Activated CD4-positive, alpha-beta T cell treated with anti-CD3 and anti-CD28 coated beads for 4 hours (primary cell): ENCODE measurements around the gene KCNN1.
"Not testable (repeated sequence)": the region's sequence is repeated elsewhere in the genome, so short reads cannot be mapped to it uniquely, and the experiment has no call there.

ENCODE experiments used
- DNase-seq, 2 donors: peaks; one replicate each; pipeline ENCODE4 v3.0.0-alpha.2; 2020

The KCNN1 gene

DNA sequence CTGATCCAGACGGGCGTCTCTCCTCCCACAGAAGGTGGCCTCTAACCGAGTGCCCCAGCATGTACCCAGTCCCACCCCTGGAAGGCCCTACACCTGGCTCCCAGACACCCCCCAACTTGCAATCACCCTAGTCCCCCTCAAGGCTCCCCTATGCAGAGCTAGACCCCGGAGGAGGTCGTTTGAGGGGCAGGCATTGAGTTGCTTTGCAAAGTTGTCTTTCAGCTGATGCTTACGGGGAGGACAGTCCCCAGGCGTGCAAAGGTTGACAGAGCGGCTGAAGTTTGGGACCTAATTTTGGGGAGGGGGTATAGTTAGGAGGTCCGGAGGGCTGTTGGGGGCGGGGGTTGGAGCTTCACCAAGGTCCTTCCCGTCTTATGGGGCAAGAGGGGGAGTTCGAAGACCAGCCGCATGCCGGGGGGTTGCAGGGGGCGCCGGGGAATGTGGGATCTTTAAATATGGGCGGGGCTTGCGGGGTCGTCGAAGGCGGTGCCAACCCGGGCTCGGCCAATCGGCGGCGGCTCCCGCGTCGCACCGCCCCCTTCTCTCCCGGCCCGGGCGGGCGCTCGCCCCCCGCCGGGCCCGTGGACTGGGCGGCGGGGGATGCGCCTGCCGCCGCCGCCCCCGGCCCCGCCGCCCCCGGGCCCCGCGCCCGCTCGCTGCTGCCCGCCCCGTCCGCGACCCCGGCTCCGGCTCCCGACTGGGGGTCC is at the start of gene KCNN1:
Gene KCNN1, plus strand, starts transcription at position 558 of the 707 bp plus-strand sequence. CDS start 6,782 bp downstream, outside the sequence.
- no peak for DNase-seq

DNA sequence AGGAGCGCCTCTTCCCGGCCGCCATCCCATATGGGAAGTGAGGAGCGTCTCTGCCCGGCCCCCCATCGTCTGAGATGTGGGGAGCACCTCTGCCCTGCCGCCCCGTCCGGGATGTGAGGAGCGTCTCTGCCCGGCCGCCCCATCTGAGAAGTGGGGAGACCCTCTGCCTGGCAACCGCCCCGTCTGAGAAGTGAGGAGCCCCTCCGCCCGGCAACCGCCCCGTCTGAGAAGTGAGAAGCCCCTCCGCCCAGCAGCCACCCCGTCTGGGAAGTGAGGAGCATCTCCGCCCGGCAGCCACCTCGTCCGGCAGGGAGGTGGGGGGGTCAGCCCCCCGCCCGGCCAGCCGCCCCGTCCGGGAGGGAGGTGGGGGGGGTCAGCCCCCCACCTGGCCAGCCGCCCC is 48.8 kb upstream of the KCNN1 start:
- not testable (repeated sequence) for DNase-seq

DNA sequence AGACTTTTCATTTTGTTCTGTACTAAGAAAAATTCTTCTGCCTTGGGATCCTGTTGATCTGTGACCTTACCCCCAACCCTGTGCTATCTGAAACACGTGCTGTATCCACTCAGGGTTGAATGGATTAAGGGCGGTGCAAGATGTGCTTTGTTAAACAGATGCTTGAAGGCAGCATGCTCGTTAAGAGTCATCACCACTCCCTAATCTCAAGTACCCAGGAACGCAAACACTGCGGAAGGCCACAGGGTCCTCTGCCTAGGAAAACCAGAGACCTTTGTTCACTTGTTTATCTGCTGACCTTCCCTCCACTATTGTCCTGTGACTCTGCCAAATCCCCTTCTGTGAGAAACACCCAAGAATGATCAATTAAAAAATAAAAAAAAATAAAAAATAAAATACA is 47.8 kb upstream of the KCNN1 start:
- not testable (repeated sequence) for DNase-seq

DNA sequence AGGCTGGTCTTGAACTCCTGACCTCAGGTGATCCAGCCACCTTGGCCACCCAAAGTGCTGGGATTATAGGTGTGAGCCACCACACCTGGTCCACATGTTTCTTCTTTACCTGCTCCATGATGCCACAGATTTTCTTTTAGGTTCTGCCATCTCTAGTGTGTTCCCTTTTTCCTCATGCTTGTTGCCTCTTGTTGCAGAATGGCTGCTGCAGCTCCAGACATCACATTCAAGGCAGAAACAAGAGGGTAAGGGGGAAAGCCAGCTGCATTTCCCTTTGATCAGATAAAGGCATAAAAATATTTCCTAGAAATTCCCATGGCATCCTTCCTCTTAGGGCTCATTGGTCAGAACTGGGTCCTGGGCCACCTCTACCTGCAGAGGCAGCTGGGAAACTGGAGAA is 46.4 kb upstream of the KCNN1 start:
- no peak for DNase-seq

DNA sequence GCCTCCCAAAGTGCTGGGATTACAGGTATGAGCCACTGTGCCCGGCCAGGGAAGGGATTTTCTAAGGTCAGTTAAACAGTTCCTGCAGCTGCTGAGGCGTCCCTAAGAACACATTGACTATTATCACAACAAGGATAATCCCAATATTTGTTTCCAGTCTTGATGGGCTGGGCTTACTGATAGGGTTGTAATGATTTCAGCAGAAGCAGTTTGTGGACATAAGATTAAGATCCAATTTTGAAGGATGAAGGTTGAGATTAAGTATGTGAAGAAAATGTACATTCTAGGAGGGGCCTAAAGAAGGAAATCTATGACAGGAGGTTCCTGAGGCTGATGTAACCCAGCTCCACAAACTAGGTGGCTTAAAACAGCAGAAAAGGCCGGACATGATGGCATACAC is 44.8 kb upstream of the KCNN1 start:
- DNase-seq, result no peak

DNA sequence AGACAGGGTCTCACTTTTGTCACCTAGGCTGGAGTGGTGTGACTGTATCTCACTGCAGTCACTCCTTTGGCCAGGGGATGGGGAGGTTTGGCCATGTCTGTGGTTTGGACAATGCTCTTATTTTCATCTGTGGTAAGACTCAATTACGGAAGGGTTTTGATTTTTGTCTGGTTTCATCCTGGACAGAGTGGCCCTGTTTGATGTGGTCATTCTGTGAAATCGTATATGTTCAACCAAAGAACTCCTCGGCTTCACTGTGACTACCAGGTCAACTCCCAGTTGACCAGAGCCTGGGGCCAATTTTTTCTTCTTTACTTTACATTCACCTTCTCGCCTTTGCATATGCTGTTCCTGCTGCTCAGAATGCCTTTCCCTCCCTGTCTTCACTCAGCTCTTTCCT is 40.9 kb upstream of the KCNN1 start:
- DNase-seq, result no peak

DNA sequence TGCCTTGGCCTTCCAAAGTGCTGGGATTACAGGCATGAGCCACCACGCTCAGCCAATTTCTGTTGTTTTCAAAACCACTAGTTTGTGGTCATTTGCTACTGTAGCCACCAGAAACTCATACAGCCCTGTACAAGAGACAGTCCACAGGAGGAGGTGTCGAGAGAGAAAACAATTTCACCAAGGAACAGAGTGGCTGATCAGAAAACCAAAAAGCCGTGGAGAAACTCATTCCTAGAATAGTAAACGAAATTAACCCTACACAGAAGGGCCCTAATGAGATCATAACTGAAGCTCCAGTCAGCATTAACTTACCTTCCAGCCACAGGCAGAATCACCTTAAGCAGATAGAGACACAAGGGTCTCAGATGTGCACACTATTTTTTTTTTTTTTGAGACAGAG is 37.9 kb upstream of the KCNN1 start:
- no peak for DNase-seq

DNA sequence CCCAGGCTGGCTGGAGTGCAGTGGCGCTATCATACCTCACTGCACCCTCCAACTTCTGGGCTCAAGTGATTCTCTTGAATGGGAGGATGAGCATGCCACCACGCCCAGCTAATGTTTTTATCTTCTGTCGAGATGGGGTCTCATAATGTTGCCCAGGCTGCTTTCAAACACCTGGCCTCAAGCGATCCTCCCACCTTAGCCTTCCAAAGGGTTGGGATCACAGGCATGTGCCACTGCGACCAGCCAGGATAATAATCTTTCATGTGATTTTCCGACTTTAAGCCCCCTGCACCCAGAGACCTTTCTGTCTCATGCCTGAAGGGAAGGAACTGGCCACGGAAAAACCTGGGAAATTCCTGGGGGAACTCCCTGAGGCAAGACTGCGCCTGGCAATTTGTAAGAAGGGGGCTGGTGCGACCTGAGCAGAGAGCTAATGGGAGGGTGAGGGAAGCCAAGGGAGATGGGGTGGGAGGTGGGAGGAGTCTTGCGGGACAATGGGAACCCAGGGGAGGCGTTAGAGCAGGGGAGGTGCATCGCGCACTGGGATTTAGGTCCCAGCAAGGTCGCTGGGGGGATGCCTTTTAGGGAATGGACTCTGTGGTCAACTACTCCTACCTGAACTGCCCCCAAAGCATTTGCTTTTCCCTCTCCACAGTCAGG is 35.2 kb upstream of the KCNN1 start:
- no peak for DNase-seq

DNA sequence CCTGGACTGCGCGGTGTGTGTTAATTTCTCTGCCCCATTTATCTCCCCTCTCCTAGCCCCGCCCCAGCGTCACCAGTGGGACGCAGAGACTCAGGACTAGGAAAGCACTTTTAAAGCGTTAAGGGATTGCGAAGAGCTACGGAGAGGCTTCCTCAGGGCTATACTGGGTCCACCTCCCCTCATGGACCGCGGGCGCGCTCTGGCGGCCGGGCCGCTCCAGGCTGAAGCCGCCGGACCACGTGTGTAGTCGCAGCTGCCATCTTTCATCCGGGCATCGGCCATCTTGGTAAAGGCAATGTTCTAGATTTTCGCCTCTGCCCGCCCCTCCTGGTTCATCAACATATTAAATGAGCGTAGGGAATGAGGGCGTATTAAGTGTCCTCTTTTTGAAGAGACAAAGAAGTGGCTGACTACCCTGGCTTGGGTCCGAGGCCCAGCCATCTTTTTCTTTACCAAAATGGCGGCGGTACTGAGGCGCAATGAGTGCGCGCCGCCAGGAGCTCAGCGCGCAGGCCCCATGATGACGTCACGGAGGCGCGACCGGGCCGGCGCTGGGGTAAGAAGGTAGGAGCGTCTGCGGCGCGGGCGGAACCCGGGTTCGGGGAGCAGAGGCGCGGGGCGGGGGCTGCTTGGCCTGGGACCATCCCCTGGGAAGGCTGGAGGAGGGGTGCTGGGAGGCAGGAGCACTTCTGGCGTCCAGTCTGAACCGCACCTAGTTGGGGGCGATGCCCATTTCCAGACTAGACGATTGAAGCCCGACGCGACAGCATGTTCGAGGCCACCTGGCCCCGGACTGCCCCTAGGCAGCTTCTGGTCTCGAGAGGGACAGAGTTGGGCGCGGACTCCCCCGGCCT is 34.2 kb upstream of the KCNN1 start, which contains the start of gene CCDC124:
Gene CCDC124, plus strand, starts transcription at position 531 of the 854 bp plus-strand sequence. CDS start 3,406 bp downstream, outside the sequence.
- DNase-seq, result peak; percentile 90 to 91

DNA sequence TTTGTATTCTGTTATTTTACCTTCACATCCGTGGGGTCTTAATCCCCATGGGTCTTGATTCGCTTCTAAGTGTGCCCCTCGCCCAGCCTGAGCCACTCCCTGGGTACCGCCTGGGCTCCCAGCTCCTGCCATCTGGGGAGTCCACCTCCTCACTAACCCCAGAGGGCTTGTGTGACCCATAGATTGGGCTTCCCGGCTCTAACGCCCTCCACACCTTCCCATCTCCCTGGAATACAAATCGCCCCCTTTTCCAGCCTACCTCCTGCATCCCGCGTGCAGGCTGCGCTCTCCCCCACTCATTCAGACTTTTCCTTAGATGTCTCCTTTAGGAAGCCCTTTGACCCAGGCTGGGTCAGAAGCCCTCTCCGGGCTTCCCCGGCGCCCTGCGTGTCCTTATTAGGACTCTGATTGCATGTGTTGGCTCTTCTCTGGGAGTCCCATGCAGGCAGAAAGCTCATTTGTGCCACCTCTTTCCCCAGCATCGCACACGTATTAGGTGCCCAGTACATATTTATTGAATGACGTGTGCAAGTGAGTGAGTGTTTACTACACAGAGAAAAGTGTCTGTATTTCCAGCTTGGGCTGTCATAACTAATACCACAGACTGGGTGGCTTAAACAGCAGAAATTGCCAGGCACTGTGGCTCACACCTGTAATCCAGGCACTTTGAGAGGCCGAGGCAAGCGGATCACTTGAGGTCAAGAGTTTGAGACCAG is 33.3 kb upstream of the KCNN1 start:
- no peak for DNase-seq

DNA sequence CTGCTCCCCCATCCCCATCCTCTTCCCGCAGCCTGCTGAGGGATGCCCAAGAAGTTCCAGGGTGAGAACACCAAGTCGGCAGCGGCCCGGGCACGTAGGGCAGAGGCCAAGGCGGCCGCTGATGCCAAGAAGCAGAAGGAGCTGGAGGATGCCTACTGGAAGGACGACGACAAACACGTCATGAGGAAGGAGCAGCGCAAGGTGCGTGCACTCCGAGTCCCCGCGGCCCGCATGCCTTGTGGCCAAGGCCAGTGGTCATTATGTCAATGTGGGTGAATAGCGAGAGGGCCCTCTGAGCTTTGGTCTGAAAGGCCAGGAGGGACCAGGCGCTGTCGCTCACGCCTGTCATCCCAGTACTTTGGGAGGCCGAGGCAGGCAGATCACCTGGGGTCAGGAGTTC is 30.5 kb upstream of the KCNN1 start:
- no peak for DNase-seq

DNA sequence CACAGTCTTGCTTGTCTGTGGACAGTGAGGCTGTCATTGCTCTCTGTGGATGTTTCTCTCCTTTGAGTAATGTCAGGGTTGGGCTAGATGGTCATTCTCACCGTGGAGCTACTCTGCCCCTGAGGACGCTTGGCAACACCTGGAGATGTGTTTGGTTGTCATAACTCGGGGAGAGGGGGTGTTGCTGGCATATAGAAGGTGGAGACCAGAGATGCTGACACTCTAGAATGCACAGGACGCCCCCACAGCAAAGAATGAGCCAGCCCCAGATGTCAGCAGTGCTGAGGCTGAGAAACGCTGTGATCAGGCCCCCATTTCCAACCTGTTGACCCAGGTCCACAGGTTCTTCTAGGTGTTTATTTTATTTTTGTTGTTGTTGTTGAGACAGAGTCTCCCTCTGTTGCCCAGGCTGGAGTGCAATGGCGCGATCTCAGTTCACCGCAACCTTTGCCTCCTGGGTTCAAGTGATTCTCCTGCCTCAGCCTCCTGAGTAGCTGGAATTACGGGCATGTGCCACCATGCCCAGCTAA is 29.5 kb upstream of the KCNN1 start:
- no peak for DNase-seq

DNA sequence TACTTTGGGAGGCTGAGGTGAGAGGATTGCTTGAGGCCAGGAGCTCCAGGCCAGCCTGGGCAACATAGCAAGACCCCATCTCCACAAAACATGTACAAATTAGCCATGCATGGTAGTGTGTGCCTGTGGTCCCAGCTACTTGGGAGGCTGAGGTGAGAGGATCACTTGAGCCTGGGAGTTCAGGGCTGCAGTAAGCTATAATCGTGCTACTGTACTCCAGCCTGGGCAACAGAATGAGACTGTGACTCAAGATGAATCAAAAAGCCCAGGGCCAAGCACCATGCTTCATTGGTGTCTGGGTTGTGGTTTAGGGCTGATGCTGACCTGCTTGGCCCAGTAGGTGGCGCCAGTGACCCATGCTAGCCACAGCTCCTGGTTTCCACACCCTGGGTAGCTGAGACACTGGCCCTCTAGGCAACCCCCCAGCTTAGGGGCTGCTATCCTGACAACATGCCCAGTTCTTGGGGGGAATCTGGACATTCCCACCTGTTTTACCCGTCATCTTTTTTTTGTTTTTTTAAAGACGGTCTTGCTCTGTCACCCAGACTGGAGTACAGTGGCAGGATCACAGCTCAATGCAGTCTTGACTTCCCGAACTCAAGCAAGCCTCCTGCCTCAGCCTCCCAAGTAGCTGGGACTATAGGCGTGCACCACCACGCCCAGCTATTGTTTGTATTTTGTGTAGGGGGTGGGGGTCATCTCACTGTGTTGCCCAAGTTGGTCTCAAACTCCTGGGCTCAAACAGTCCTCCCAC is 28.6 kb upstream of the KCNN1 start:
- peak; percentile 80 to 84 for DNase-seq

DNA sequence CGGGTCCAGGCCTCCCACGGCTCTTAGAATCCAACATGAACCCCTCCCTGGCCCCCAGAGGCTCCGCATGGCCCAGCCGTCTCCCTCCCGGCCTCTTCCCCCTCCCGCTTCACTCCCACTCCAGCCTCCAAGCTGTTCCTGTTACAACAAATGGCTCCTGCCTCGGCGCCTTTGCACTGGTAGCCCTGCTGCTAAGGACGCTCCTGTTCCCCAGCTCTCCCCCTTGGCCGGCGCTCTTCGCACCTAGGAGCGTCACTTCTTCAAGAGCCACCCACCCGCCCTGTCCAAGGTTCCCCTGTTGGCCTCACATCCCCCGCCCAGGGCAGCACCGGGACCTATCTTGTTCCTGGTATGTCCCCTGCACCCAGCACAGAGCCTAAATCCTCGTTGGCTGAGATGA is 24.7 kb upstream of the KCNN1 start:
- no peak for DNase-seq

DNA sequence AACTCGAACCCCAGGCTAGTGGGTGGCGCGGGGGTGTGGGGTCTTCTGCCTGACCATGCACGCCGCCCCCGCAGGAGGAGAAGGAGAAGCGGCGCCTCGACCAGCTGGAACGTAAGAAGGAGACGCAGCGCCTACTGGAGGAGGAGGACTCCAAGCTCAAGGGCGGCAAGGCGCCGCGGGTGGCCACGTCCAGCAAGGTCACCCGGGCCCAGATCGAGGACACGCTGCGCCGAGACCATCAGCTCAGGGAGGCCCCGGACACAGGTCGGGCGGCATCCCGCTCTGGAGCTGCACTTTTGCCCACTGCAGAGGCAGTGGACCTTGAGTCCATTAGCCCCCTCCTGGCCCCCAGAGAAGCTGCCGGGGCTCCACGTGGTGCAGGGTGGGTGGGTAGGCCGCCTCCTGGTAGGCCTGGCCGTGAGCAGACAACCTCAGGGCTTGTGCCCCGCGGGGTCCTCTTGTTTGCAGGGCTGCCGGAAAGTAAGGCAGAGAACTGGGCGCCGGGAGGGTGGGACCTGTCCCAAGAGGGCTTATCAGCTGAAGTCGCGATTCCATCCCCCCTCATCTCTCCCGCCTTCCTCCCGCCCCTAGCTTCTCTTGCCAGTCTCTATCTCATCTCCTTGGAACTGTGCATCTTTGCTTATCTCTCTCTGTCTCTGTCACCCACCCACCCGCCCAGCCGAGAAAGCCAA is 24.2 kb upstream of the KCNN1 start:
- DNase-seq, result no peak

DNA sequence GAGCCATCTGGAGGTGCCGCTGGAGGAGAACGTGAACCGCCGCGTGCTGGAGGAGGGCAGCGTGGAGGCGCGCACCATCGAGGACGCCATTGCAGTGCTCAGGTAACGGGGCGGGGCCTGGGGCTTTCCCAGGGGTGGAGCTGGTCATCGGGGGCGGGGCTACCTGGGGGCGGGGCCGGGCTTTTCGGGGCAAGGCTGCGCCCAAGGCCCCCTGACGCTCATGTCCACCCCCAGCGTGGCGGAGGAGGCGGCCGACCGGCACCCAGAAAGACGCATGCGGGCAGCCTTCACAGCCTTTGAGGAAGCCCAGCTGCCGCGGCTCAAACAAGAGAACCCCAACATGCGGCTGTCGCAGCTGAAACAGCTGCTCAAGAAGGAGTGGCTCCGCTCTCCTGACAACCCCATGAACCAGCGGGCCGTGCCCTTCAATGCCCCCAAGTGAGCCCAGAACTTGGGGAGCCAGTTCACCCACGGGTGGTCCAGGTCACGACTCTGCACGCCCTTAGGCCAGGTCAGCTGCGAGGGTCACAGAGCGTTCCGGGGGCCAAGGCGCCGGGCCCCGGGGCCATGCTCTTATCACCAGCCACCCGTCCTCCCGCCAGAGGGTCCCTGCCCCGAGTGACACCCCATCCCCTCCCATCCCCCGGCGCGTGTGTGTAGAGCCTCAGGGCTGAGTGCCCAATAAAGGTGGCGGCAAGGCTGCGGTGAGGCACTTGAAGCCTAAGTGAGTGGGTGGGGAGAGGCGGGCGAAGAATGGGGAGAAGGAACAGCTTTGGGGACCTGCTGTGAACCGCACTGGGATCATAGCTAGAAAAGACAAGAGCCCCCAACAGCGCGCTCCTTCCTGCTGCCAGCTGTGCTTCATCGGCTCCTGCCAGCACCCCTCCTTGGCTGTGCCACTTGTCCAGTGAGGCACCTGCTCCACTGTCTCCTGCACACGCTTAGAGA is 23.4 kb upstream of the KCNN1 start:
- no peak for DNase-seq

DNA sequence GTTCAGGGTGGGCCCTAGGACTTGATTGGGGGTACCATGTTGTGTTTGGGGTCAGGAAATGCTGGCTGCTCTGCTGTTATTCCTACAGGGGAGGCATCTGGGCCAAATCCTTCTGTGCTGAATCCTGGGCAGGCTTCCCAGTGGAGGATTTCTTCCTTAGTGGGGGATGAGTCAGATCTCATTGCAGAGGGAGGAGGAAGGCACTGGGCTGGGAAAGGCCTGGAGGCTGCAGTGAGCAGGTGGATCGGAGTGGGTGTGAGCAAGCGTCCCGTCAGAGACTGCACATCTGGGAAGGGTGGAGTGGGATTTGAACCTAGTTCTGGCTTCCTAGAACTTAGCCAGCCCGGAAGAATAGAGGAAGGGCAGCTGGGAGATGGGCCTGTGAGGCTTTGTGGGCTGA is 22.6 kb upstream of the KCNN1 start:
- no peak for DNase-seq

DNA sequence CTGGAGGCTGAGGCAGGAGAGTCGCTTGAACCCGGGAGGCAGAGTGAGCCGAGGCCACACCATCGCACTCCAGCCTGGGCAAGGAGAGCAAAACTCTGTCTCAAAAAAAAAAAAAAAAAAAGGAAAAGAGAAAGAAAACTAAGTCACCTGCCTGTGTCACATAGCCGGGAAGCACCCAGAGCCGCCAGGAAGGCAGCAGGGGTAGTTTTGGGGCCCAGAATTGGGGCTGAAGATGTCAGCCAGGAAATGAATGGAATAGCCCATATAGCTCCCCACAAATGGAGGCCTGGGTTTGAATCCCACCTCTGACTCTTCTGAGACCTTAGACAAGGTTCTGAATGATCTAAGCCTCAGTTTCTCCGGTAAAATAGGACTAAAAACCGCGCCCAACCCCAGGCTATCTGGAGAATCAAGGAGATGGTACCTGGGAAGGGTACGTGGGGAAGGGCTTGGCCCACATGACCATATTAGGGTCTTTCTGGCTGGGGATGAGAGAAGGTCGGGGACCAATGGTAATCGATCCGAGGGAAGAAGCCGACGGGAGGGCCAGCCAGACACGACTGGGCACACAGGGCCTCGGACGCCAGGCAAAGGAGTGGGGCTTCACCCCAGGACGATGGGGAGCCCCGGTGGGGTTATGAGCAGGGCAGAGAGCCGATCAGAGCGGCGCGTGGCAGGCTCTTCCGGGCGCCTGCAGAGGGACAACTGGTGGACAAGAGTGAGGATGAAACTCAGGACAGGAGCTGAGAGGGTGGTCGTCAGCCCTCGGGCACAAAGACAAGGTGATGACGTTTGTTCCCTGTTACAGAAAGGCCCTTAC is 19.7 kb upstream of the KCNN1 start:
- DNase-seq, result no peak
